CD14-positive monocyte (primary cell): Measurements from ENCODE around the gene HAPLN3. TPM values are rescaled to one million over a fixed set of nuclear protein-coding genes. Genes with fewer than 3 reads are reported as not detected.

ENCODE experiments used
- DNase-seq, 3 donors: peaks; one replicate each; pipeline ENCODE4 v3.0.0-alpha.2; 2011 to 2022
- H2AFZ ChIP-seq: 2 replicates; pipeline ENCODE4 v1.6.0; 2012; ENCODE audit warnings: mild to moderate bottlenecking, low read depth, low read length, inconsistent platforms; ENCODE audit not compliant: insufficient read depth, poor library complexity, severe bottlenecking
- H3K27ac ChIP-seq, 2 donors: 1 replicate in 1 of 2; 2 replicates in 1 of 2; pipeline ENCODE4 v1.5.1; 2012 to 2013; ENCODE audit warnings: low read length in 2 of 2, control low read depth in 1 of 2, inconsistent platforms in 1 of 2, low read depth in 1 of 2, mild to moderate bottlenecking in 1 of 2
- H3K27me3 ChIP-seq, 2 donors: one replicate each; pipeline versions ENCODE4 v1.6.0 to v1.6.1; 2011 to 2013; ENCODE audit warnings: low read length in 2 of 2; ENCODE audit not compliant: control insufficient read depth in 2 of 2, insufficient read depth in 2 of 2
- H3K36me3 ChIP-seq, 2 donors: replicated peaks in 1 of 2; 1 replicate in 1 of 2; 2 replicates in 1 of 2; pipeline versions ENCODE4 v1.5.1 to v1.6.1; 2012 to 2013; ENCODE audit warnings: low read length in 2 of 2, control low read depth in 1 of 2, inconsistent platforms in 1 of 2, mild to moderate bottlenecking in 1 of 2; ENCODE audit not compliant: insufficient read depth in 2 of 2, control insufficient read depth in 1 of 2
- H3K4me1 ChIP-seq, 2 donors: 1 replicate in 1 of 2; 2 replicates in 1 of 2; pipeline versions ENCODE4 v1.5.1 to v1.6.1; 2012 to 2013; ENCODE audit warnings: low read length in 2 of 2, control low read depth in 1 of 2, inconsistent platforms in 1 of 2, mild to moderate bottlenecking in 1 of 2, moderate library complexity in 1 of 2; ENCODE audit not compliant: insufficient read depth in 2 of 2, control insufficient read depth in 1 of 2
- H3K4me2 ChIP-seq: replicated peaks from 2 replicates; pipeline ENCODE3; 2012; ENCODE audit warnings: low read length, moderate library complexity, mild to moderate bottlenecking; ENCODE audit not compliant: poor library complexity, severe bottlenecking; ENCODE audit errors: extremely low read depth
- H3K4me3 ChIP-seq, 3 experiments: fragments of 200-600 bp in 1 of 3; sonication (generic) in 1 of 3; replicated peaks in 1 of 3; 1 replicate in 2 of 3; 2 replicates in 1 of 3; pipeline ENCODE4 v1.5.1; 2011 to 2013; ENCODE audit warnings: low read length in 3 of 3, mild to moderate bottlenecking in 3 of 3, control low read depth in 2 of 3, low read depth in 2 of 3, inconsistent platforms in 1 of 3, moderate library complexity in 1 of 3
- H3K79me2 ChIP-seq: 2 replicates; pipeline ENCODE4 v1.6.0; 2012; ENCODE audit warnings: mild to moderate bottlenecking, control low read depth, inconsistent platforms, low read length, moderate library complexity; ENCODE audit not compliant: insufficient read depth
- H3K9ac ChIP-seq: 2 replicates; pipeline ENCODE4 v1.6.0; 2017; ENCODE audit warnings: low read length, mild to moderate bottlenecking; ENCODE audit not compliant: insufficient read depth, poor library complexity, severe bottlenecking
- H3K9me3 ChIP-seq, 2 donors: replicated peaks in 1 of 2; 1 replicate in 1 of 2; 2 replicates in 1 of 2; pipeline versions ENCODE4 v1.5.1 to v1.6.1; 2012 to 2013; ENCODE audit warnings: low read length in 2 of 2, control low read depth in 1 of 2; ENCODE audit not compliant: control insufficient read depth in 1 of 2, insufficient read depth in 1 of 2
- H4K20me1 ChIP-seq: 2 replicates; pipeline ENCODE4 v1.6.0; 2012; ENCODE audit warnings: mild to moderate bottlenecking, low read length, control low read depth, moderate library complexity; ENCODE audit not compliant: insufficient read depth
- H3K27ac Mint-ChIP-seq, 7 donors: one replicate each; pipeline ENCODE4 v1.8.0; 2020; ENCODE audit warnings: mild to moderate bottlenecking in 7 of 7, mixed read lengths in 7 of 7, moderate library complexity in 6 of 7, inconsistent platforms in 2 of 7
- H3K27me3 Mint-ChIP-seq, 3 donors: one replicate each; pipeline ENCODE4 v1.8.0; 2021 to 2022; ENCODE audit warnings: low read depth in 3 of 3, mild to moderate bottlenecking in 3 of 3, mixed read lengths in 3 of 3, moderate library complexity in 3 of 3, inconsistent platforms in 1 of 3
- H3K36me3 Mint-ChIP-seq, 2 donors: one replicate each; pipeline ENCODE4 v1.8.0; 2020; ENCODE audit warnings: mixed read lengths in 2 of 2, inconsistent platforms in 1 of 2, mild to moderate bottlenecking in 1 of 2
- H3K4me1 Mint-ChIP-seq: one replicate; pipeline ENCODE4 v1.8.0; 2020; ENCODE audit warnings: mild to moderate bottlenecking, mixed read lengths
- H3K4me3 Mint-ChIP-seq, 2 donors: one replicate each; pipeline ENCODE4 v1.8.0; 2020; ENCODE audit warnings: mild to moderate bottlenecking in 2 of 2, mixed read lengths in 2 of 2, moderate library complexity in 1 of 2
- H3K9me3 Mint-ChIP-seq, 7 donors: one replicate each; pipeline ENCODE4 v1.8.0; 2020 to 2022; ENCODE audit warnings: mixed read lengths in 7 of 7, mild to moderate bottlenecking in 6 of 7, moderate library complexity in 6 of 7, inconsistent platforms in 2 of 7
- CTCF ChIP-seq: fragments of 200-600 bp; IDR thresholded peaks from one replicate; pipeline ENCODE4 v1.8.0; 2022; ENCODE audit warnings: antibody characterized with exemption, mild to moderate bottlenecking
- WGBS: methylation state at CpG from one replicate; pipeline ENCODE4 v1.1.5; 2013; ENCODE audit warnings: missing lambda C conversion rate; ENCODE audit not compliant: insufficient coverage; 5-methylcytosine and 5-hydroxymethylcytosine counted together
- intact Hi-C, 2 donors: fragments of 100-400 bp; cut with micrococcal nuclease; formaldehyde crosslinking; loops; one replicate each; pipeline versions ENCODE4 v1.15.0 to v1.15.1; 2023
- polyA plus RNA-seq, 3 donors: library from polyadenylated mRNA; depleted of rRNA in 1 of 3; unstranded in 2 of 3; stranded (reverse) in 1 of 3; fragments of 300-500 nt in 2 of 3; fragments of >200 nt in 1 of 3; fragmentation: Illumina TruSeq in 2 of 3; gene quantifications; 1 replicate in 2 of 3; 2 replicates in 1 of 3; pipeline ENCODE4 v1.2.3, GENCODE V29; 2012 to 2021

The HAPLN3 gene
- polyA plus RNA-seq, 3 donors = 0.60 to 2.8 (median 0.65) TPM

- H3K4me1 Mint-ChIP-seq = no peaks in the 10 kb centered on the region
- H3K9me3 ChIP-seq = no peaks in the 10 kb centered on the region
- H3K36me3 ChIP-seq = no peaks in the 10 kb centered on the region
- H3K9me3 Mint-ChIP-seq = peaks cover 0 to 2% (median 0%) of the 10 kb centered on the region in 7 donors
- no peaks in the 10 kb centered on the region for H3K27me3 ChIP-seq
- no peak overlapping the region for H3K4me2 ChIP-seq
- H3K4me1 ChIP-seq = no peaks in the 10 kb centered on the region
- TF ChIP-seq CTCF = no peak
- no peak for DNase-seq
- H3K36me3 Mint-ChIP-seq = no peaks in the 10 kb centered on the region
- H4K20me1 ChIP-seq = no peaks in the 10 kb centered on the region
- H2AFZ ChIP-seq = no peak overlapping the region
- H3K4me3 ChIP-seq = no peak overlapping the region
- H3K9ac ChIP-seq = no peak overlapping the region
- no peak overlapping the region for H3K4me3 Mint-ChIP-seq
- 92% methylated on average over 5 of the region's 6 CpGs for WGBS
- intact Hi-C loops = no loop called here
- H3K27ac ChIP-seq = no peak overlapping the region
- peaks cover 5% of the 10 kb centered on the region in 3 donors for H3K27me3 Mint-ChIP-seq
- no peak overlapping the region for H3K27ac Mint-ChIP-seq
- H3K79me2 ChIP-seq = no peaks in the 10 kb centered on the region
These were observed 23.2 kb downstream of the HAPLN3 start for GRCh38 chr15:88872106-88872505.

- Mint-ChIP-seq H3K4me1 (no peaks in the 10 kb centered on the region), H3K9me3 (peaks cover 0 to 2% (median 0%) of the 10 kb centered on the region in 7 donors), H3K36me3 (no peaks in the 10 kb centered on the region), H3K27ac (no peak overlapping the region), H3K4me3 (no peak overlapping the region), H3K27me3 (peaks cover 4 to 5% (median 5%) of the 10 kb centered on the region in 3 donors)
- no peak for TF ChIP-seq CTCF
- H3K36me3 ChIP-seq = no peaks in the 10 kb centered on the region
- no peaks in the 10 kb centered on the region for H3K9me3 ChIP-seq
- 95% methylated on average over 14 of the region's 14 CpGs for WGBS
- intact Hi-C loops = no loop called here
- DNase-seq = no peak
- no peaks in the 10 kb centered on the region for H4K20me1 ChIP-seq
- H3K4me3 ChIP-seq = no peak overlapping the region
- no peak overlapping the region for H2AFZ ChIP-seq
- no peaks in the 10 kb centered on the region for H3K4me1 ChIP-seq
- H3K4me2 ChIP-seq = no peak overlapping the region
- H3K9ac ChIP-seq = no peak overlapping the region
- H3K27ac ChIP-seq = no peak overlapping the region
- H3K27me3 ChIP-seq = no peaks in the 10 kb centered on the region
- no peaks in the 10 kb centered on the region for H3K79me2 ChIP-seq
These were observed 24.0 kb downstream of the HAPLN3 start for GRCh38 chr15:88871313-88871712.
